IMR-90 (cell line): ENCODE results near the gene SLC9A9. TPM values are rescaled to one million over a fixed set of nuclear protein-coding genes. Genes with fewer than 3 reads are reported as not detected.

Experiments used
- ATAC-seq: fragments of 200-7000 bp; cut with Tn5 transposase; 2 replicates; pipeline ENCODE4 v1.9.1; 2020; ENCODE audit warnings: low read depth, mild to moderate bottlenecking, moderate library complexity
- BruUV-seq: library from RNA; stranded (reverse); fragments of 400-500 nt; replicated peaks from 2 replicates; lab custom pipeline; 2021; lab: Mats Ljungman, UMichigan
- CTCF ChIA-PET: fragments of 300-600 bp; formaldehyde crosslinking; extraction: SDS; loops from one replicate; lab custom pipeline; 2021; ENCODE audit warnings: antibody characterized with exemption; lab: Yijun Ruan, JAX
- POLR2A ChIA-PET: fragments of 300-600 bp; sonication (Branson Sonifier 250); formaldehyde crosslinking; loops from one replicate; lab custom pipeline; 2022; ENCODE audit warnings: antibody characterized with exemption; ENCODE audit not compliant: unreplicated experiment; lab: Charles Lee
- DNase-seq: peaks from one replicate; pipeline ENCODE4 v3.0.0; 2013
- H2AFZ ChIP-seq: replicated peaks from 2 replicates; pipeline ENCODE3; 2013; ENCODE audit warnings: low read length, mild to moderate bottlenecking; ENCODE audit not compliant: poor library complexity
- H2AK5ac ChIP-seq: 2 replicates; pipeline ENCODE4 v1.6.1; 2013; ENCODE audit warnings: low read depth, low read length, inconsistent platforms
- H2AK9ac ChIP-seq: replicated peaks from 2 replicates; pipeline ENCODE3; 2013; ENCODE audit warnings: mild to moderate bottlenecking, low read depth, low read length, moderate library complexity; ENCODE audit not compliant: poor library complexity
- H2BK120ac ChIP-seq: 2 replicates; pipeline ENCODE4 v1.6.1; 2013; ENCODE audit warnings: low read depth, low read length, inconsistent platforms
- H2BK15ac ChIP-seq: 3 replicates; pipeline ENCODE4 v1.6.1; 2013; ENCODE audit warnings: low read depth, low read length, inconsistent platforms
- H2BK20ac ChIP-seq: 2 replicates; pipeline ENCODE4 v1.6.1; 2013; ENCODE audit warnings: low read depth, mild to moderate bottlenecking, inconsistent platforms, low read length, moderate library complexity
- H2BK5ac ChIP-seq: 2 replicates; pipeline ENCODE4 v1.6.1; 2013; ENCODE audit warnings: mild to moderate bottlenecking, low read depth, low read length, inconsistent platforms; ENCODE audit not compliant: poor library complexity, severe bottlenecking
- H3K14ac ChIP-seq: replicated peaks from 2 replicates; pipeline ENCODE4 v1.6.1; 2013; ENCODE audit warnings: low read depth, low read length, inconsistent platforms
- H3K18ac ChIP-seq: 2 replicates; pipeline ENCODE4 v1.6.1; 2013; ENCODE audit warnings: low read depth, low read length, control low read depth
- H3K23ac ChIP-seq: 2 replicates; pipeline ENCODE4 v1.6.1; 2013; ENCODE audit warnings: low read depth, low read length, inconsistent platforms
- H3K27ac ChIP-seq: 2 replicates; pipeline ENCODE4 v1.5.1; 2013; ENCODE audit warnings: mild to moderate bottlenecking, control low read depth, low read length; ENCODE audit not compliant: insufficient read depth
- H3K27me3 ChIP-seq: 2 replicates; pipeline ENCODE4 v1.6.1; 2013; ENCODE audit warnings: low read length; ENCODE audit not compliant: control insufficient read depth, insufficient read depth
- H3K36me3 ChIP-seq: 2 replicates; pipeline ENCODE4 v1.6.1; 2013; ENCODE audit warnings: low read length, mixed read lengths; ENCODE audit not compliant: control insufficient read depth, insufficient read depth
- H3K4ac ChIP-seq: 2 replicates; pipeline ENCODE4 v1.6.1; 2013; ENCODE audit warnings: low read depth, low read length, inconsistent platforms
- H3K4me1 ChIP-seq: 2 replicates; pipeline ENCODE4 v1.6.1; 2013; ENCODE audit warnings: low read length, mixed read lengths; ENCODE audit not compliant: control insufficient read depth, insufficient read depth
- H3K4me2 ChIP-seq: 2 replicates; pipeline ENCODE4 v1.6.1; 2013; ENCODE audit warnings: low read depth, mild to moderate bottlenecking, control low read depth, low read length, moderate library complexity
- H3K4me3 ChIP-seq: 2 replicates; pipeline ENCODE4 v1.5.1; 2013; ENCODE audit warnings: low read depth, mild to moderate bottlenecking, control low read depth, low read length, moderate library complexity; ENCODE audit not compliant: insufficient read depth
- H3K56ac ChIP-seq: 2 replicates; pipeline ENCODE4 v1.6.1; 2013; ENCODE audit warnings: low read length, inconsistent platforms; ENCODE audit not compliant: insufficient read depth; ENCODE audit errors: extremely low read depth
- H3K79me1 ChIP-seq, 2 experiments: 2 replicates each; pipeline ENCODE4 v1.6.1; 2013; ENCODE audit warnings: low read length in 2 of 2, inconsistent platforms in 1 of 2, low read depth in 1 of 2
- H3K9ac ChIP-seq: 2 replicates; pipeline ENCODE4 v1.6.1; 2013; ENCODE audit warnings: low read depth, low read length, control low read depth
- H3K9me1 ChIP-seq: 2 replicates; pipeline ENCODE4 v1.6.1; 2013; ENCODE audit warnings: low read length, inconsistent platforms; ENCODE audit not compliant: insufficient read depth
- H3K9me3 ChIP-seq: 2 replicates; pipeline ENCODE4 v1.6.1; 2013; ENCODE audit warnings: low read length; ENCODE audit not compliant: control insufficient read depth, insufficient read depth
- H4K20me1 ChIP-seq: 2 replicates; pipeline ENCODE4 v1.6.1; 2013; ENCODE audit warnings: low read length, inconsistent platforms; ENCODE audit not compliant: insufficient read depth
- H4K5ac ChIP-seq: 2 replicates; pipeline ENCODE4 v1.6.1; 2013; ENCODE audit warnings: mild to moderate bottlenecking, low read depth, low read length, control low read depth
- H4K8ac ChIP-seq, 2 experiments: 2 replicates each; pipeline ENCODE4 v1.6.1; 2013; ENCODE audit warnings: low read depth in 2 of 2, low read length in 2 of 2, control low read depth in 1 of 2, inconsistent platforms in 1 of 2
- H4K91ac ChIP-seq: 2 replicates; pipeline ENCODE4 v1.6.1; 2013; ENCODE audit warnings: low read depth, low read length, inconsistent platforms; ENCODE audit not compliant: insufficient read depth
- FOS ChIP-seq: fragments of 150-350 bp; IDR thresholded peaks from 2 replicates; pipeline ENCODE4 v1.6.1; 2016; ENCODE audit warnings: low read depth, low read length
- MAFK ChIP-seq: IDR thresholded peaks from 2 replicates; pipeline ENCODE4 v1.6.1; 2012; ENCODE audit warnings: low read depth, low read length, improper control_type of control experiment
- POLR2A ChIP-seq: IDR thresholded peaks from 2 replicates; pipeline ENCODE4 v1.6.1; 2012; ENCODE audit warnings: mild to moderate bottlenecking, low read depth, low read length
- SMC3 ChIP-seq: fragments of 150-350 bp; IDR thresholded peaks from 2 replicates; pipeline ENCODE4 v1.6.1; 2016; ENCODE audit warnings: low read depth, mild to moderate bottlenecking, antibody characterized with exemption, low read length, moderate library complexity
- USF2 ChIP-seq: fragments of 150-350 bp; IDR thresholded peaks from 2 replicates; pipeline ENCODE4 v1.6.1; 2017; ENCODE audit warnings: mild to moderate bottlenecking, antibody characterized with exemption, low read length, low read depth
- WGBS, 2 experiments: methylation state at CpG; one replicate each; pipeline versions ENCODE4 v1.1.5 to v1.1.7; 2013; ENCODE audit warnings: missing lambda C conversion rate in 2 of 2; ENCODE audit not compliant: insufficient read length in 1 of 2; ENCODE audit errors: extremely low coverage in 2 of 2; 5-methylcytosine and 5-hydroxymethylcytosine counted together
- dilution Hi-C: fragments of 300-500 bp; cut with HindIII; formaldehyde crosslinking; loops from one replicate; pipeline ENCODE4 v1.14.3; 2018; ENCODE audit warnings: low sequenced_read_pairs; ENCODE audit not compliant: unreplicated experiment
- in situ Hi-C: fragments of 300-500 bp; cut with MboI; formaldehyde crosslinking; loops from 3 replicates; pipeline ENCODE4 v1.14.3; 2019; ENCODE audit warnings: low sequenced_read_pairs, inconsistent platforms, mixed read lengths
- intact Hi-C: fragments of 100-400 bp; cut with micrococcal nuclease; formaldehyde crosslinking; loops from 2 replicates; pipeline ENCODE4 v1.10.0; 2022
- polyA plus RNA-seq, 3 experiments: library from polyadenylated mRNA; depleted of rRNA; stranded (reverse); fragments of >200 nt; gene quantifications; 2 replicates each; pipeline ENCODE4 v1.2.3, GENCODE V29; 2012; ENCODE audit warnings: low replicate concordance in 1 of 3
- total RNA-seq: library from RNA; depleted of rRNA; stranded (reverse); fragments of >200 nt; gene quantifications from 2 replicates; pipeline ENCODE4 v1.2.3, GENCODE V29; 2012

The SLC9A9 gene
- total and polyA plus RNA-seq, 2 of the 4 experiments (the other 2 are of a cell fraction): 1.4 to 2.3 TPM

- Histone ChIP-seq H3K79me1 (no peaks in the 10 kb centered on the region), H4K8ac (no peak overlapping the region), H4K5ac (no peak overlapping the region), H3K27me3 (no peaks in the 10 kb centered on the region), H2BK15ac (no peak overlapping the region), H3K9me3 (no peaks in the 10 kb centered on the region), H2BK5ac (no peak overlapping the region), H3K4me1 (no peaks in the 10 kb centered on the region), H2AFZ (no peak overlapping the region), H4K20me1 (no peaks in the 10 kb centered on the region), H3K4ac (no peak overlapping the region), H3K27ac (no peak overlapping the region), H3K4me3 (no peak overlapping the region), H3K23ac (no peak overlapping the region), H3K36me3 (no peaks in the 10 kb centered on the region), H4K91ac (no peak overlapping the region), H2BK20ac (no peak overlapping the region), H2AK5ac (no peak overlapping the region), H3K14ac (no peak overlapping the region), H2AK9ac (no peak overlapping the region), H3K9ac (no peak overlapping the region), H3K9me1 (no peaks in the 10 kb centered on the region), H3K18ac (no peak overlapping the region), H2BK120ac (no peak overlapping the region), H3K56ac (no peak overlapping the region), H3K4me2 (no peak overlapping the region)
- in situ Hi-C loops (no loop called here), intact Hi-C loops (no loop called here), dilution Hi-C loops (no loop called here)
- no peak for ATAC-seq
- no peak for DNase-seq
- POLR2A ChIA-PET: interaction anchor here (0.6 kb wide), 1 partner anchor 12 kb away, joined by 4 read pairs; no protein-coding TSS in a partner anchor
- no peak for TF ChIP-seq MAFK
- no peak for TF ChIP-seq SMC3
- TF ChIP-seq USF2: no peak
- no peak for TF ChIP-seq POLR2A
- no peak for TF ChIP-seq FOS
- WGBS, 2 experiments: no CpG with 5 or more reads among the region's 2 CpGs
- no TSS peak for BruUV-seq
- CTCF ChIA-PET: no interaction called here
Observed at GRCh38 chr3:143548861-143549497, 299.3 kb downstream of the SLC9A9 start.
